Endothelial cell of umbilical vein (primary cell): ENCODE measurements around the gene MRPL50. TPM values are rescaled to one million over a fixed set of nuclear protein-coding genes. Genes with fewer than 3 reads are reported as not detected.

Experiments
- BruUV-seq: library from RNA; stranded (reverse); fragments of 400-500 nt; replicated peaks from 2 replicates; lab custom pipeline; 2021; lab: Mats Ljungman, UMichigan
- CTCF ChIA-PET: fragments of 300-600, 350-600 bp; sonication (Branson Sonifier 250); formaldehyde crosslinking; loops from one replicate; lab custom pipeline; 2021; ENCODE audit warnings: antibody characterized with exemption, inconsistent platforms; lab: Charles Lee
- POLR2A ChIA-PET: fragments of 300-600, 350-600 bp; sonication (Branson Sonifier 250); formaldehyde crosslinking; loops from one replicate; lab custom pipeline; 2021; ENCODE audit warnings: antibody characterized with exemption, inconsistent platforms; lab: Charles Lee
- DNase-seq: peaks from one replicate; pipeline ENCODE4 v3.0.0-alpha.2; 2011; ENCODE audit warnings: low read depth, low spot score
- FAIRE-seq: peaks from 2 replicates; lab custom pipeline; 2011; peaks lifted over from hg19 to GRCh38; lab: Jason Lieb, UNC
- H2AFZ ChIP-seq: 2 replicates; pipeline ENCODE4 v1.6.0; 2012; ENCODE audit warnings: low read depth, low read length, control low read depth, inconsistent platforms
- H3K27ac ChIP-seq: 2 replicates; pipeline ENCODE4 v1.5.1; 2011; ENCODE audit warnings: low read depth, mild to moderate bottlenecking, control low read depth, low read length, moderate library complexity; ENCODE audit not compliant: insufficient read depth
- H3K27me3 ChIP-seq, 2 experiments: 2 replicates each; pipeline versions ENCODE4 v1.6.0 to v1.6.1; 2011; ENCODE audit warnings: low read length in 2 of 2, mixed read lengths in 1 of 2; ENCODE audit not compliant: control insufficient read depth in 2 of 2, insufficient read depth in 2 of 2
- H3K36me3 ChIP-seq, 2 experiments: 2 replicates in 1 of 2; 3 replicates in 1 of 2; pipeline ENCODE4 v1.5.1; 2011; ENCODE audit warnings: low read length in 2 of 2, mild to moderate bottlenecking in 1 of 2, moderate library complexity in 1 of 2; ENCODE audit not compliant: control insufficient read depth in 2 of 2, insufficient read depth in 2 of 2; ENCODE audit errors: extremely low read depth in 1 of 2
- H3K4me1 ChIP-seq: 3 replicates; pipeline ENCODE4 v1.5.1; 2011; ENCODE audit warnings: mild to moderate bottlenecking, low read length; ENCODE audit not compliant: control insufficient read depth, insufficient read depth; ENCODE audit errors: extremely low read depth
- H3K4me2 ChIP-seq: 2 replicates; pipeline ENCODE4 v1.6.1; 2011; ENCODE audit warnings: low read length, control low read depth, mixed read lengths; ENCODE audit not compliant: insufficient read depth
- H3K4me3 ChIP-seq, 3 experiments: fragments of 200-600 bp in 1 of 3; sonication (generic), shearing (Covaris generic) in 1 of 3; replicated peaks in 1 of 3; 2 replicates each; pipeline ENCODE4 v1.5.1; 2011 to 2016; ENCODE audit warnings: control low read depth in 3 of 3, low read length in 3 of 3, mild to moderate bottlenecking in 2 of 3, inconsistent platforms in 1 of 3, low read depth in 1 of 3, moderate library complexity in 1 of 3; ENCODE audit not compliant: insufficient read depth in 1 of 3
- H3K79me2 ChIP-seq: 2 replicates; pipeline ENCODE4 v1.6.0; 2012; ENCODE audit warnings: low read length, inconsistent platforms; ENCODE audit not compliant: control insufficient read depth, insufficient read depth
- H3K9ac ChIP-seq: replicated peaks from 2 replicates; pipeline ENCODE3; 2011; ENCODE audit warnings: low read length, control low read depth; ENCODE audit not compliant: insufficient read depth; ENCODE audit errors: extremely low read depth
- H3K9me1 ChIP-seq: replicated peaks from 3 replicates; pipeline ENCODE4 v1.6.0; 2011; ENCODE audit warnings: mild to moderate bottlenecking, low read length; ENCODE audit not compliant: control insufficient read depth, insufficient read depth; ENCODE audit errors: extremely low read depth
- H3K9me3 ChIP-seq: replicated peaks from 2 replicates; pipeline ENCODE4 v1.5.1; 2012; ENCODE audit warnings: low read length, inconsistent platforms; ENCODE audit not compliant: control insufficient read depth, insufficient read depth
- H4K20me1 ChIP-seq: replicated peaks from 2 replicates; pipeline ENCODE3; 2011; ENCODE audit warnings: mild to moderate bottlenecking, low read length; ENCODE audit not compliant: control insufficient read depth, insufficient read depth; ENCODE audit errors: extremely low read depth
- CTCF ChIP-seq, 2 donors: IDR thresholded peaks; 1 replicate in 1 of 2; 2 replicates in 1 of 2; pipeline ENCODE4 v1.5.1; 2011; ENCODE audit warnings: low read length in 2 of 2, mild to moderate bottlenecking in 2 of 2, moderate library complexity in 2 of 2, control low read depth in 1 of 2, inconsistent platforms in 1 of 2, low read depth in 1 of 2; ENCODE audit not compliant: insufficient read depth in 1 of 2; ENCODE audit errors: extremely low read depth in 1 of 2
- EZH2 ChIP-seq: IDR thresholded peaks from 2 replicates; pipeline ENCODE4 v1.6.1; 2012; ENCODE audit warnings: borderline replicate concordance, low read depth, mild to moderate bottlenecking, moderate library complexity, low read length, inconsistent platforms; ENCODE audit not compliant: severe bottlenecking
- FOS ChIP-seq: IDR thresholded peaks from 2 replicates; pipeline ENCODE4 v1.6.1; 2011; ENCODE audit warnings: mild to moderate bottlenecking, low read length, moderate library complexity, borderline replicate concordance; ENCODE audit not compliant: insufficient read depth
- GATA2 ChIP-seq: IDR thresholded peaks from 2 replicates; pipeline ENCODE4 v1.7.0; 2011; ENCODE audit warnings: low read depth, mild to moderate bottlenecking, moderate library complexity, mixed read lengths, low read length; ENCODE audit not compliant: insufficient read length, insufficient read depth
- JUN ChIP-seq: IDR thresholded peaks from 2 replicates; pipeline ENCODE4 v1.6.1; 2011; ENCODE audit warnings: borderline replicate concordance, low read depth; ENCODE audit not compliant: insufficient read length, insufficient read depth
- MAX ChIP-seq: IDR thresholded peaks from 2 replicates; pipeline ENCODE4 v1.6.1; 2011; ENCODE audit not compliant: insufficient read depth, insufficient read length
- MYC ChIP-seq: IDR thresholded peaks from one replicate; pipeline ENCODE4 v1.6.1; 2011; ENCODE audit warnings: mild to moderate bottlenecking, low read depth, low read length
- POLR2A ChIP-seq: IDR thresholded peaks from 2 replicates; pipeline ENCODE4 v1.6.1; 2012; ENCODE audit warnings: low read depth, mild to moderate bottlenecking, control low read depth, low read length
- POLR2AphosphoS5 ChIP-seq: IDR thresholded peaks from 2 replicates; pipeline ENCODE4 v1.6.1; 2012; ENCODE audit warnings: low read depth, mild to moderate bottlenecking, control low read depth, low read length, moderate library complexity; ENCODE audit not compliant: insufficient read depth
- dilution Hi-C: fragments of 300-500 bp; cut with MboI; formaldehyde crosslinking; loops from one replicate; pipeline ENCODE4 v1.15.0; 2019; ENCODE audit warnings: low sequenced_read_pairs; ENCODE audit not compliant: extremely low pct_ligation_motif_present
- intact Hi-C: fragments of 100-400 bp; cut with micrococcal nuclease; formaldehyde crosslinking; loops from one replicate; pipeline ENCODE4 v1.10.0; 2022
- polyA plus RNA-seq, 4 experiments: library from polyadenylated mRNA; depleted of rRNA in 3 of 4; stranded (reverse) in 3 of 4; unstranded in 1 of 4; fragments of >200 nt; gene quantifications; 2 replicates each; pipeline versions ENCODE4 v1.2.1 to v1.2.3, GENCODE V29; 2011 to 2012; ENCODE audit warnings: missing spikeins in 1 of 4
- total RNA-seq: library from RNA; stranded (reverse); gene quantifications from 2 replicates; pipeline ENCODE4 v1.2.3, GENCODE V29; 2021

MRPL50 gene
- total and polyA plus RNA-seq, 2 donors (not counting 3 experiments of a cell fraction or from before 2014, with no cell fraction given), result 5.7 to 9.7 TPM

- no peak for FAIRE-seq
- H3K27ac ChIP-seq, result no peak overlapping the region
- H3K4me3 ChIP-seq, result no peak overlapping the region
- no TSS peak for BruUV-seq
- no peaks in the 10 kb centered on the region for H3K36me3 ChIP-seq
- no peaks in the 10 kb centered on the region for H3K4me1 ChIP-seq
- no peaks in the 10 kb centered on the region for H3K79me2 ChIP-seq
- H3K9me3 ChIP-seq, result no peaks in the 10 kb centered on the region
- intact Hi-C loops, result no loop called here
- no peak overlapping the region for H3K9ac ChIP-seq
- no peak for DNase-seq
- ChIA-PET CTCF (no interaction called here), POLR2A (no interaction called here)
- H3K4me2 ChIP-seq, result no peak overlapping the region
- no peak for TF ChIP-seq GATA2
- TF ChIP-seq MAX, result no peak
- no peak for TF ChIP-seq MYC
- TF ChIP-seq POLR2A, result no peak
- no peak for TF ChIP-seq CTCF (IDR thresholded peaks at IDR 0.05; ENCODE audit: extremely low read depth in 1 of 2, insufficient read depth in 1 of 2, low read depth in 1 of 2, low read length in 2 of 2)
- no peak for TF ChIP-seq JUN
- TF ChIP-seq POLR2AphosphoS5, result no peak
- TF ChIP-seq FOS, result no peak
- no peak for TF ChIP-seq EZH2
- H3K27me3 ChIP-seq, result no peaks in the 10 kb centered on the region
- dilution Hi-C loops, result no loop called here
- no peaks in the 10 kb centered on the region for H4K20me1 ChIP-seq
- H2AFZ ChIP-seq, result no peak overlapping the region
- no peaks in the 10 kb centered on the region for H3K9me1 ChIP-seq
Observed at GRCh38 chr9:101362450-101362849, 36.0 kb downstream of the MRPL50 start.
